ENCODE data around the gene MILR1.

Gene MILR1

GRCh38 chr17:64503341-64503740 lies 54.4 kb downstream of the MILR1 start:
- DNase-seq (ENCODE audit: low read depth in 2 of 2) = no peak

DNA sequence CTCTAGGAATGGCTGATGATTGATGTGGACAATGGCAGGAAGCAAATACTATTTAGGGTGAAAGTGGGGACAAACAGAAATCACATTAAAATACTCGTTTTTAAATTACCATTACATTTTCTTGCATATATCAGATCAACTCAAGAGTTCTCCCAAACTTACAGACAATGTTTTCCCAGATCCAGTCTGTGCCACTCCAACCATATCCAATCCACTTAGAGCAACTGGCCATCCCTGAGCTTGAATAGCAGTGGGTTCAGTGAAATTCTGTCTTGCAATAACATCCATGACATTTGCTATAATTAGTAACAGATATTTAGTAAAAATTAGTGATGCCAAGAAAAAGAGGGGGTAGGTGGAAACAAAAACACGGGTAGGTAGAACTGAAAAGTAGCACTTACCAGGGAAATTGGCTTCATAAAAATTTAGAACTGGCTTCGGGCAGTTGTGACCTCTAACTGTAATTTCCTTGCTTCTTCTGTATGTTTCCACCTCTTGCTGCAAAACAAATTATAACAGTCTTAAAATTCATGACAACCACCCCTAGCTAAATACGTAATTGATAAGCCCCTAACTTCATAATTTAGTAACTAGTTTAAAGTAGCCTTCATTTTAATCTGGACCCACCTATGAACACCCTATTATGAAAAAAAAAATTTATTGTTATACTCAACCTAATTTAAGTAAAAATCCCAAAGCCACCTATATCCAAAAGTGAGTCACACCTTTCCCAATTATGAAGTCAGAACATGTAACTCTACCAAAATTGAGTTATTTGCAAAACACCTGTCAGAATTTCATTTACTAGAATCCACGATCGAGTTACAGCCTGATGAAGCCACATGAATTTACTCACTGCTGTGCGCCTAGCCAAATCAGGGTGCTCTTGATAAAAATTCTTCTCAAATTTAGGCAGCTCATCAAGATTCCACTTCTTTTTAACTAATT lies 55.2 kb downstream of the MILR1 start:
- DNase-seq (ENCODE audit: low read depth in 2 of 2) = no peak

GRCh38 chr17:64504769-64505339 lies 55.9 kb downstream of the MILR1 start:
- DNase-seq (ENCODE audit: low read depth in 2 of 2) = no peak

DNA sequence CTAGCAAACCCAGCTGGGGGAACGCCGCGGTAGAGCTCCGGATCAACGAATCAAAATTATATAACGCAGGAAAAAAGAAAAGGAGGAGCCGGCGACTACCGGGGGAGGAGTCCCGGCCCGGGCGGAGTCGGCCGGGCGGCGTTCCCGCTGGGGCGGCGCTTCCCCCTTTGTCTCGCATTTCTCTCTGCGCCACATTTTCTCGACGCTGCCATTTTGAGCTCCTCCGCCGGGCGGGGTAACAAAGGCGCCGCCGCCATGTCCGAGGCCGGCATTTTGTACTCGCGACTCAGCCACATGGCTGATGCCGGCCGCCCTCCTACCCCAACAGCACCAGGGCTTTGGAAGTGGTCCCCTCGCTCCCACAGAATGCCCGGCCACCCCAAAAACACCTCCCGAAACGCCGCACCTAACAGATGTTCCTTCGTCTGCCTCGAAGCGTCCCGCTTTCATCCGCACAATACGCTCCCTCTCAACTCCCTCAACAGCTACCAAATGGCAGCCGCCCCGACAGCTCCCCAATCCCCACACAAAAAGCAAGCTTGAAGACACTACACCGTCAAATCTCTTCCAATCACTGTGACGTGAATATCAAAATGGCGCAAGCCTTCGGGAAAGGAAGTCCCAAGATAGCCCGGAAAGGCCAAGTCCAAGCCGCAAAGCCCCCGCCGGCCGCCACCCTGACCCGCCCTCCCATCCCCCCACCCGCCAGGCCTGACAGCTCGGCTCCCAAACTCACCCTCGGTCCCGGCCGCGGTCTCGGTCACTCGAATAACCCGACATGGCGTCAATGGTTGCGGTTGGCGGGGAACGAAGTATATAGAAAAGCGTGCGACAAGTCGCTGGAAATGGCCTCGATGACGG lies 56.7 kb downstream of the MILR1 start:
- DNase-seq (ENCODE audit: low read depth in 2 of 2) = peak; percentile 64 to 70

- DNase-seq (ENCODE audit: low read depth in 2 of 2) = peak; percentile 92 to 96
These were observed 57.3 kb downstream of the MILR1 start, which contains the start of gene DDX5 for GRCh38 chr17:64506201-64506575. TSS of gene DDX5 (minus strand) at chr17:64506289. CDS start at chr17:64506119, 170 bp downstream.

- DNase-seq (ENCODE audit: low read depth in 2 of 2) = peak; percentile 86 to 93
These were observed 57.9 kb downstream of the MILR1 start, which contains the start of gene CEP95 for GRCh38 chr17:64506576-64507412. TSS of gene CEP95 (plus strand) at chr17:64506977. CDS start at chr17:64507098, 121 bp downstream.

GRCh38 chr17:64507413-64507782 lies 58.5 kb downstream of the MILR1 start:
- no peak for DNase-seq (ENCODE audit: low read depth in 2 of 2)

DNA sequence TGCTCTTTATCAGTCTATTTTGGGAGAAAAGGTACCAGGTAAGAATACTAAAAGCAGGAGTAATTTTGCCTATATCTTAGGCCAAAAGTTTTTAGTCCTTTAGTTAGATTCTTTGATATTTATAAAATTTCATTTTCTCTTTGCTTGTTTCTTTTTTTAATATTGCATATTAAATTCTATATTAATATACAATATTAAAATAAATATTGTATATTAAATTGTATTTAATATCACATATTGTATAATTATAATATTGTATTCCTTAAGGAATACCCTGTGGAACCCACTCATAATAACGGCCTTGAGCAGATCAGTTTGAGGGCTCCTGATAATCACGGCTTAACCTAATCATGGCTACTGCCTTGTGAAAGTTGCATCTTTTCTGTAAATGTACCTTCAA lies 59.8 kb downstream of the MILR1 start:
- DNase-seq (ENCODE audit: low read depth in 2 of 2) = no peak

DNA sequence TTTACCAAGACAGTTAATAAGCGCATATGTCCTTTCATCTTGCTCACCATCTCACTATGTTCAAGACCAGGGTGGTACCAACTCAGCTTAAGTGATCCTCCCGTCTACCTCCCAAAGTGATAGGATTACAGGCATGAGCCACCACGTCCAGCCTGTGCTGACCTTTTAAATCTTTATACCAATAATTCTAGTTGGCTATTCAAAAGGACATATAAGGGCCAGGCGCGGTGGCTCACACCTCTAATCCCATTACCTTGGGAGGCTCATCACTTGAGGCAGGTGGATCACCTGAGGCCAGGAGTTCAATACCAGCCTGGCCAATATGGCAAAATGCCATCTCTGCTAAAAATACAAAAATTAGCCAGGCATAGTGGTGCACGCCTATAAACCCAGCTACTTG lies 60.3 kb downstream of the MILR1 start:
- no peak for DNase-seq (ENCODE audit: low read depth in 2 of 2)

- DNase-seq (ENCODE audit: low read depth in 2 of 2) = no peak
These were observed 66.5 kb downstream of the MILR1 start for GRCh38 chr17:64515419-64515818.

DNA sequence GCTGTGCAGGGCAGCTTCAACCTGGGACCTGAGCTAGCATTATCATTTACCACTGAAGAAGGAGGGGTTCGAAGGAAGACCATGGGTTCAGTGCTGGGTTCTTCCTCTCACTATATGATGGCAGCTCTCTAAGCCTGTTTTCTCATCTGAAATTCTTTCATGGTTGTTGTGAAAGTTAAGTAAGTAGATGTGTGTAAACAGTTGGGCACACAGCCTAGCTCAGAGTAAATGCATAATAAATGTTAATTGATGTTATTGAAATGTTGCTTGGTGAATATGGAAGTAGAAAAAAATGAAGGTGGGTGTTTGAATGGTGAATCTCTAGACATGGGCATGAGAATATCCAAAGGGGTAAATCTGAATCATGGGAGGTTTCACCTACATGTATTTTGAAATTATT lies 66.9 kb downstream of the MILR1 start:
- no peak for DNase-seq (ENCODE audit: low read depth in 2 of 2)
